Right forelimb (tissue), 1 donor: ENCODE results near the gene ENOX1.

Experiments
- DNase-seq: peaks from one replicate; pipeline ENCODE4 v3.0.0-alpha.2; 2018

The ENOX1 gene

GRCh38 chr13:43339805-43340550 lies 446.8 kb downstream of the ENOX1 start:
- DNase-seq = no peak

- DNase-seq = no peak
These were observed 447.5 kb downstream of the ENOX1 start for GRCh38 chr13:43339145-43339804.

DNA sequence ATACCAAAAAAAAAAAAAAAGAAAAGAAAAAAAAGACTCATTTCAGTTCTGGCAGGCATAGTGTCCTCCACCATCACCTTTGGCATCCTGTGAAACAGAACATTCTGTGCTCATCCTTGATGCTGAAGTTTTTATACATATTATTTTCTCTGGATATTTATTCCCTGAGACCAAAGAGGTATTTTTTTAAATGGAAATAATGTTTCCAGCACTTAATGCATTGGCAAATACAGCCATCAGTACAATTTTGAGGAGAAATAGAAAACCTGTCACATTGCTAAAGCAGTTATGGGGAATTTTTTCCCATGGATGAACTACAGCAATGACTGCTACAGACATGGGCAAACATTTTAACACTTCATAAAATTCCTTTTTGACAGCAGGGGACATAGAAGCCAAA lies 451.0 kb downstream of the ENOX1 start:
- DNase-seq = no peak

DNA sequence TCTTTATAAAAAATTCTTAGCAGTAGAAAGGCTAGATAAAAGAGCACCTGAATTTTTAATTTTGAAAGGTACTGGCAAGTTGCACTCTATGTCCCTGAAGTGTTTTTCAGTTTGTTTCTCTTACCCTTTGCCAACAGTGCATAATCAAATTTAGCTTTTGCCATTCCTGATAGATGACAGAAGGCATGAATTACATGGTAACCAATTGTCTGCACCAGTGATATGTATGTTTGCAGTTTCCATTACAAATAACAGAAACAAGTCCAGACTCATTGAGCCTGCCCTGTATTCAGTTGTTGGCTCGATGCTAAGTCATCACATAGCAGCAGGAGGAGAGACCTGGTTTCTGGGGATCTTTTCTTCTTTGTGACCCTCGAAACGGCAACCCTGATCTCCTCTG lies 453.6 kb downstream of the ENOX1 start:
- DNase-seq = no peak

DNA sequence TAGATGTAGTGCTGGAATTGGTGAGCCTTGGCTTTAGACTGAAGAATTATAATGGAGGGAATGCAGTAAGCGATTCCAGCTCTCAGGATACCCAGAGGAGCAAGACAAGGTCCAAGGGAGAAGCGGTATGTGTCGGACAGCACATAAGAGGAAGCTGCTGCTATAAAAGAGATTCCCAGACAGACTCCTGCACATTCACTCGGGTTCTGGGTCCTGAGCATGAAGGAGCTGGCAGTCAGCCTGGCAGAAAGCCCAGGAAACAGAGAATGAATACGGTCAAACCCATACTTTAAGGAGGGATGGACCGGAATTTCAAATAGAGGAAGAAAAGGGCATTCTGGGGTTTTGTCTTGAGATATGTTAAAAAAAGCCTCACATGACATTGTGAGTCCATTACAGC lies 455.1 kb downstream of the ENOX1 start:
- peak; percentile 69 for DNase-seq

- no peak for DNase-seq
These were observed 457.1 kb downstream of the ENOX1 start for GRCh38 chr13:43329702-43330101.

DNA sequence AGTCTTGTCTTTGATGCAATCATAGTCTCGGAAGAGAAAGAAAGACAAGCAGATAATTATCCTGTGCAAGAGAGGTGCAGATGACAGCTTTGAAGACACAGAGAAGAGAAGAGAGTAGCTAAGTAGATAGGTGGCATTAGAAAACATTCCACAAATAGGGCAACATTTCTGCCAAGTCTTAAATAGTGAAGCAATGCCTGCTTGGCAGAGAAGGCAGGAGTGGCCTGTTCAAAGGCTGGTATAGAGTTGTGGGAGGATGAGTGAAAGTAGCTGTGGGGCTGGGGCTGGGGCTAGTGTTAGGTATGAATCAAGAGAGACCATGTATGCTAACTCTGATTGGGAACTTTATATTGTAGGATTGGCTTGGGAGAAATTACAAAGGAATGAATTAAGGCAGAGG lies 457.9 kb downstream of the ENOX1 start:
- no peak for DNase-seq

DNA sequence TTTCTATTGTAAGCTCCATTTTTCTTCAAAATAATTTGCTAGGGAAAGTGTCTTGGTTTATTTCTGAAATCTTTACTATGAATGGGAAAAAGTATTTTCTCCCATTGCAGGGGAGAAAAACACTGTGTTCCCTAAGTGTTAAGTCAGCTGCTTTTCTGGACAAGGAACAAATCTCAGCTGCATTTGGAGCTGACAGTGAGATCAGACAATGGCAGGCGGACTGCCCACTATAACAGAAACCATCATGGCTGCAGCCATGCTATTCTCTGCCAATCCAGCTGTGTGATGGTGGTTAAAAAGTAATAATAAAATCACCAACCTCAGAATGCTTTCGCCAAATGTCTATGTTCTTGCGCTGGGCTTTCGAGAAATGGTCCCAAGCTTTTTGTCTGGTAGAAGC lies 460.7 kb downstream of the ENOX1 start:
- no peak for DNase-seq

- no peak for DNase-seq
These were observed 461.1 kb downstream of the ENOX1 start for GRCh38 chr13:43325636-43326035.

GRCh38 chr13:43324129-43324528 lies 462.6 kb downstream of the ENOX1 start:
- no peak for DNase-seq

DNA sequence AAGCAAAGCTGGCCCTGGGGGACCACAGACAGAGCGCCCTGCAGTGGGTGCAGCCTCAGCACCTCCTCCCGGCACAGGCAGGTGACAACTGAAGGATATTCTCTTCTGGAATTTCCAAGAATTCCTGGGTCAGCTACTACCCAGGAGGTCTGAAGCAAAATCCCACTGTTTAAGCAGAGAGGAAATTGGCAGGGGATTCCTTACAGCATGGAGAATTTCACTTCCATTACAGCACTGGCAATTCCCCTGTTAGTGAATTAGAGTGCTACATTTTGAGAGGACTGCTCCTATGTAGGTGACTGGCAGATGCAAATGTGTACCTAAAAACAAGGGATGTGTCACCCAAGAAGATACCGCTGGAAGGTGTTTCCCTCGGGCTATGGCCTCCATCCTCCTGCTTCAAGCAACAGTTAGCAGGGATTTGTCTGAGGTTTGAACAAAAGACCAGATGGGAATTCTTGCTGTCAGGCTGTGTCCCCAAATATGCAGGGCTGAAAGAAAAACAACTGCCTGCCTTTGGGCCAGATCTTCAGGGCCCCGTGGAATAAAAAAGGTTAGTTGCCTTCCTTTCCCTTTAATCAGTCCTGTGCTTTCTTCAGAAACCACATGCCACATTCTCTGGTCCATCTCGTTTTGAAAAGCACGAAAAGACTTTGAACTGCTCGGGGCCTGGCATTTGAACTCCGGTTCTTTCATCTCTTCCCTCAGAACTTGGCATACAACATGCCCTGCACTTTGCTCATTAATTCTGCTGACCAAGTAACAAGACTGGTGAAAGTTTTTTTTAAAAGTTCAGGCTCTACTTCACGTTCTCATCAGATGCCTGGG lies 466.9 kb downstream of the ENOX1 start:
- DNase-seq = no peak

DNA sequence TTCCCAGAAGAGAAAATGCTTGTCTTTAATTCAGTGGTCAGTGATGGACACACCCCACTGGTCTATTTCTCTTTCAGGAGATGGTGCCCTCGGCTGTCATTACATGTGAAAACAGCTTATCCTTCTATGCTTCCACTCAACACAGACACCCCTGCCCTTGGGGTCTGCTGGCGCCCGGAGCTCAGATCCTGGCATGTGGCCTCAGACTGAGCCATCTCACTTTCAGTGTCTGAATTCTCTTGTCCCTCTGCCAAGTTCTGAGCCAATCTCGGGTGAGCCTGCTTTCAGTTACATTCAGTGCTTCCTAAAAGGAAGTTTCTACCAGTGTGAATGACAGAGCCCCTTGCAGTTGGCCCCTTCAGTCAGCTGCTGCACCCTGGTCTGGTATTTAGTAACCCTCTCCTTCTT lies 469.8 kb downstream of the ENOX1 start:
- peak; percentile 78 for DNase-seq

DNA sequence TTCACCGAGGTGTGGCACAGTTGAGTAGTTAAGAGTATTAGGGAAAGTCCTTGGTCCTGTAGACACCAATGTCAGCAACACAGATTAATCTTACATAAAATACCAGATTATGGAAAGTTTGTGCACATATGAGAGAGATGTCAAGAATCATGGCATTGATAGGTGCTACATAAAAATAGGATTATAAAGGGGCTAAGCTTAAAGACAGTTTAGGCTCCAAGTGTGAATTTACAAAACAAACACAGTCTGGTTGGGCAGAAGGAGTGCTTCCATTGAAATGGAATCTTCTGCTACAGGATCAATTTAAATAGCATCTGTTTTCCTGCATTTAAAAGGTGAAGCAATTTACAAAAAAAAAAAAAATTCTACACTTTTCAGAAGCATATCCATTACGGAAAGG lies 470.5 kb downstream of the ENOX1 start:
- no peak for DNase-seq

- DNase-seq = no peak
These were observed 471.2 kb downstream of the ENOX1 start for GRCh38 chr13:43315522-43315921.

DNA sequence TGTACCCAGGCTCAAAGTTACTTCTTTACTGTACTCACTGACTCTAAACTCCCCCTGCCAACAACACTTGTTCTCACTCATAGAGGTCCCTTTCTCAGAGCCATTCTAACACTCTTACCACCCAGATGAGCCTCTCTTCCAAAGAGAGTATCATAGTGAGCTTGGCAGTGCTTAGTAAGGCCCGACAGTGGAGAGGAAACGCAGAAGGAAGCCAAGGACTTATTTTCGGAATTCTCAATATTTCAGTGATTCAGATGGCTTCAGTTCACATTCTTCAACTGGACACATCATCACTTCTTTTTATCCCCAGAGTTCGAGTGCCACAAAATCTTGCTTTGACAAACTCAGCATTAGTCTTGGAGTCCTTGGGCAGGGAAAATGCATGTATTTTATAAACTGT lies 477.5 kb downstream of the ENOX1 start:
- DNase-seq = no peak

- peak; percentile 81 for DNase-seq
These were observed 478.8 kb downstream of the ENOX1 start for GRCh38 chr13:43307921-43308433.

DNA sequence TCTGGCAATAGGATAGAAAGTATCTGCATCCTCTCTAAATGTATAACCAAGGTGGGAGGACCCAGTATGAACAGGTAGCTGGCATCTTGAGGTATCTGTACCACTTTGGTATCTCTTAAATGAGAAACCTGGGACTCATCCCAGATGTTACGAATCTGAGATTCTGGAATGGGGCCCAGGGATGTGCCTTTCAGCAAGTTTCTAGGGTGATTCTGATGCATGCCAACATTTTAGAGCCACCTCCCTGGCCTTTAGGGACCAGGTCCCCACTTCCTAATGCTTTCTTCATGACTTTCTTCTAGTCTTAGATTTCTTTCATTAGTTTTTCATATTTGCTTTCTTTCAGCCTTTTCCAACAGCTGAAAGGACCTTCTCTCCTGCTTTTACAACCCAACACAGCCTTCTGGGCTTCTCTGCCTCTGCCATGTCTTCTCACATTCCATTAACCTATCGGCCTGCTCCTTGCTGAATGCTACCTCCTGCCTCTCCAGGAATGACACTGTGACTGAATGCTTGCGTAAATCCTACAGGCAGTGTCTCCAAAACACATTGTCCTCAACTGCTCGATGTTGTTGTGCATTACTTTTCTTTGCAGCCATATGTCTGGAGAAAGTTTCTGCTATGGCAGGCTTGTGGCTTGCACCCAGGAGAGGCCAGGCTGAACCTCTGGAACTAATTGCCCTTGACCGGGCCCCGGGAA lies 479.4 kb downstream of the ENOX1 start:
- DNase-seq = no peak

DNA sequence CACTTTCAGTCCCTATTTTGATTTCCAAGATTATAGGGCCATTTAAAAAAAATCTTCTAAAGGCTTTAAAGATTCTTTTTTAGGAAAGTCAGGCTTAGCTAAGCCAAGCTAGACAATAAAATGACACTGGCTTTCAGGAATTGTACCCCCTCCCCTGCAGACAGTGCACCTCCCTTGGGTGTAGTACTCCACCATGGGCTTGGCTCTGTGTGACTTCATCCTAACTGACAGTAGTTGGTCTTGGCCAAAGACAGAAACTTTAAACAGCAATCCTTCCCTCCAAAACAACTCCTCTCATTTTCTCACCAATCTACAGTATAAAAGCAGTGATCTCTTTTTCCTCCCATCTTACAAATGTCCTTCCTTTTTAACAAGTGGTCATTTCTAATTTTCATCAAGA lies 480.4 kb downstream of the ENOX1 start:
- no peak for DNase-seq

DNA sequence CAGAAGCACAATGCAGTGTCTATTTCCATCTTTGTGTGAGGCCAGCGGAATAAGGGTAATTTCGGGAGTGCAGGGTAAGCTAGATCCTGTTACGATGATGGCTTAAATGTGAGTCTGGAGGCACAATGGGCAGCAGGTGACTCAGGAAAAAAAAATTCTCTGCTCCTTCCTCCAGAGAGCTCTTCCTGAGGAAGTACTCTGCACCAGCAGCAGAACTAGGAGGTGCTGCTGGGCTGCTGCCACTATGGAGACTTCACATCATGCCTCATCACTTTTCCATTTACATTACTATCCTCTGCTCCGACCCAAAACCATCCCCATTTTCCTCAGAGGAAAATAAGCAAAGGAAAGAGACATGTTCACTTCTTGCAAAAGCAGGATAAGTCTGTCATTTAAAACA lies 481.4 kb downstream of the ENOX1 start:
- no peak for DNase-seq

DNA sequence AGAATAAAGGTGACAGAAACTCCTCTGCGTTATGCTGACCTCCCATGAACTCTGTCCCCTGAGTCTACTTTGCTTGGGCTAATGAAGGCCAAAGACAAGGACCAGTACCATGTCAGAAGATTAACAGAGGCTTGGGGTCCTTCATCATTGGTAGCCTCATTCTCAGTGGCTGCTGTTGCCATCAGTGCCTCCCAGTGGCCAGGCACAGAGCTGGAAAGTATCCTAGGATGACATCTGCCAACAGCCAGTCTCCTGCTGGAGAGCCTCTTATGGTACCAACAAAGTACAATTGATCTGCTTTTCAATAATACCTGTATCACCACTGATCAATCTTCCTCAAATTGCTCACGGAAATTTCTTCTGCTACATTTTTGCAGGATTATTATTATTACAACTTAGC lies 481.8 kb downstream of the ENOX1 start:
- DNase-seq = no peak

DNA sequence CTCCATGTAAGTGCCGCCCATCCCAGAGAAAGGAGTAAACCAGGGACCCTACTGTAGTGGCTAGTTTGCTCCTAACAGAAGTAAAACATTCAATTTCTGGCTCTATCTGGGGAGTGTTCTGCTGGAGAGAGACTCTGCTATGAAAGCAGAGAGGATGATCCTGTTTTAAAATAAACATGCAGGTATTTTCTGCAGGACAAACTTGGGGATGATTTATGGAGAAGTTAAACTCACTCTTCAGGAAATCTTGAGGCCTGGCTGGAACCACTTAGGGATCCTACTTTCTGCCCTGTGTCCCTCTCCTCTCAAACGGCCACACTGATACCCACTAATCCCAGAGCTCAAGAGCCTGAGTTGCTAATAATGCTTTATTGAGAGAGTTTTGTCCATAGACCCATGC lies 482.3 kb downstream of the ENOX1 start:
- no peak for DNase-seq

GRCh38 chr13:43303033-43303729 lies 483.6 kb downstream of the ENOX1 start:
- DNase-seq = peak; percentile 78
